SK-N-SH treated with all-trans-retinoic acid at 6 μM for 48 hours (cell line): ENCODE data around the gene RGL1.
"Not testable (repeated sequence)": the region's sequence is repeated elsewhere in the genome, so short reads cannot be mapped to it uniquely, and the experiment has no call there.

Source experiments
- ATAC-seq: fragments of 200-7000 bp; cut with Tn5 transposase; 3 replicates; pipeline ENCODE4 v1.9.1; 2020; ENCODE audit warnings: mild to moderate bottlenecking, moderate library complexity
- ARNTL ChIP-seq: fragments of 450-650 bp; formaldehyde crosslinking; IDR thresholded peaks from 2 replicates; pipeline ENCODE4 v1.5.0; 2020; ENCODE audit warnings: low read depth, mild to moderate bottlenecking, moderate library complexity, borderline replicate concordance
- BACH2 ChIP-seq: fragments of 250-450 bp; sonication (Bioruptor Pico); IDR thresholded peaks from 2 replicates; pipeline ENCODE4 v1.9.0; 2021; ENCODE audit warnings: mild to moderate bottlenecking, borderline replicate concordance
- CSDC2 ChIP-seq: fragments of 250-450 bp; sonication (Bioruptor Pico); IDR thresholded peaks from 2 replicates; pipeline ENCODE4 v1.5.0; 2020; ENCODE audit warnings: mild to moderate bottlenecking, moderate library complexity
- ESRRG ChIP-seq: fragments of 250-450 bp; sonication (Bioruptor Pico); IDR thresholded peaks from 2 replicates; pipeline ENCODE4 v1.6.1; 2021; ENCODE audit warnings: mild to moderate bottlenecking
- GLIS3 ChIP-seq: fragments of 250-450 bp; sonication (Bioruptor Pico); IDR thresholded peaks from 2 replicates; pipeline ENCODE4 v1.5.0; 2020; ENCODE audit warnings: mild to moderate bottlenecking, moderate library complexity
- ISL1 ChIP-seq: fragments of 250-450 bp; sonication (Bioruptor Pico); IDR thresholded peaks from 2 replicates; pipeline ENCODE4 v2.1.2; 2022; ENCODE audit warnings: mild to moderate bottlenecking, moderate library complexity
- PPARA ChIP-seq: fragments of 250-450 bp; sonication (Bioruptor Pico); IDR thresholded peaks from 2 replicates; pipeline ENCODE4 v1.5.0; 2020; ENCODE audit warnings: mild to moderate bottlenecking, borderline replicate concordance
- RARB ChIP-seq: fragments of 250-450 bp; sonication (Bioruptor Pico); IDR thresholded peaks from 2 replicates; pipeline ENCODE4 v1.8.0; 2021; ENCODE audit warnings: mild to moderate bottlenecking, moderate library complexity
- SNAI2 ChIP-seq: fragments of 250-450 bp; sonication (Bioruptor Pico); IDR thresholded peaks from 2 replicates; pipeline ENCODE4 v1.5.0; 2020; ENCODE audit warnings: mild to moderate bottlenecking, moderate library complexity
- TCF4 ChIP-seq: fragments of 250-450 bp; sonication (Bioruptor Pico); IDR thresholded peaks from 2 replicates; pipeline ENCODE4 v1.8.0; 2021; ENCODE audit warnings: mild to moderate bottlenecking, moderate library complexity, borderline replicate concordance
- TOX ChIP-seq: fragments of 250-450 bp; sonication (Bioruptor Pico); IDR thresholded peaks from 2 replicates; pipeline ENCODE4 v1.8.0; 2021; ENCODE audit warnings: mild to moderate bottlenecking, moderate library complexity, borderline replicate concordance
- ZC3H10 ChIP-seq: fragments of 250-450 bp; sonication (Bioruptor Pico); IDR thresholded peaks from 2 replicates; pipeline ENCODE4 v1.5.1; 2021; ENCODE audit warnings: mild to moderate bottlenecking, moderate library complexity
- ZFP30 ChIP-seq: fragments of 450-650 bp; formaldehyde crosslinking; IDR thresholded peaks from 2 replicates; pipeline ENCODE4 v1.5.0; 2022; ENCODE audit warnings: mild to moderate bottlenecking, moderate library complexity
- ZNF565 ChIP-seq: fragments of 450-650 bp; formaldehyde crosslinking; conservative IDR thresholded peaks from 2 replicates; pipeline ENCODE4 v1.5.0; 2020; ENCODE audit warnings: low read depth, mild to moderate bottlenecking, moderate library complexity
- ZNF8 ChIP-seq: fragments of 450-650 bp; formaldehyde crosslinking; IDR thresholded peaks from 2 replicates; pipeline ENCODE4 v1.5.0; 2020; ENCODE audit warnings: mild to moderate bottlenecking, moderate library complexity
- TF ChIP-seq, protein P1 (sequence below): fragments of 250-450 bp; sonication (Bioruptor Pico); IDR thresholded peaks from 2 replicates; pipeline ENCODE4 v1.5.1; 2021; ENCODE audit warnings: mild to moderate bottlenecking, moderate library complexity
- TF ChIP-seq, protein P2 (sequence below): fragments of 250-450 bp; sonication (Bioruptor Pico); IDR thresholded peaks from 2 replicates; pipeline ENCODE4 v1.8.0; 2020; ENCODE audit warnings: mild to moderate bottlenecking, moderate library complexity, borderline replicate concordance
- TF ChIP-seq, protein P3 (sequence below): fragments of 250-450 bp; sonication (Bioruptor Pico); IDR thresholded peaks from 2 replicates; pipeline ENCODE4 v1.8.0; 2021; ENCODE audit warnings: low read depth, mild to moderate bottlenecking, moderate library complexity, borderline replicate concordance
- TF ChIP-seq, protein P4 (sequence below): fragments of 250-450 bp; sonication (Bioruptor Pico); IDR thresholded peaks from 2 replicates; pipeline ENCODE4 v1.5.1; 2020; ENCODE audit warnings: low read depth, mild to moderate bottlenecking, moderate library complexity
- TF ChIP-seq, protein P5 (sequence below): fragments of 250-450 bp; sonication (Bioruptor Pico); IDR thresholded peaks from 2 replicates; pipeline ENCODE4 v1.5.0; 2020; ENCODE audit warnings: mild to moderate bottlenecking, moderate library complexity

Gene RGL1

DNA sequence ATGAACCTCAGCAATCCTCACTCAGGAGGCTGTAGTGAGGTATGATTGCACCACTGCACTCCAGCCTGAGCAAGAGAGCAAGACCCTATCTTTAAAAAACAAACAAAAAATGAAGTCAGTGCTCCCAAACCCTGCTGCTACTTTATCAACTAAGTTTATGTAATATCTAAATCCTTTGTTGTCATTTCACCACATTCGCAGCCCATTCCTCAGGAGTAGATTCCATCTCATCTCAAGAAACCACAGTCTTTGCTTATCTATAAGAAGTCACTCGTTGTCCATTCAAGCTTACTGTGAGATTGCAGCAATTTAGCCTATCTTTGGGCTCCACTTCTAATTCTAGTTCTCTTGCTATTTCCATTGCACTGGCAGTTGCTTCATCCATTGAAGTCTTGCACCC is 44.3 kb upstream of the RGL1 start (continued):
- TF ChIP-seq, protein P1, sequence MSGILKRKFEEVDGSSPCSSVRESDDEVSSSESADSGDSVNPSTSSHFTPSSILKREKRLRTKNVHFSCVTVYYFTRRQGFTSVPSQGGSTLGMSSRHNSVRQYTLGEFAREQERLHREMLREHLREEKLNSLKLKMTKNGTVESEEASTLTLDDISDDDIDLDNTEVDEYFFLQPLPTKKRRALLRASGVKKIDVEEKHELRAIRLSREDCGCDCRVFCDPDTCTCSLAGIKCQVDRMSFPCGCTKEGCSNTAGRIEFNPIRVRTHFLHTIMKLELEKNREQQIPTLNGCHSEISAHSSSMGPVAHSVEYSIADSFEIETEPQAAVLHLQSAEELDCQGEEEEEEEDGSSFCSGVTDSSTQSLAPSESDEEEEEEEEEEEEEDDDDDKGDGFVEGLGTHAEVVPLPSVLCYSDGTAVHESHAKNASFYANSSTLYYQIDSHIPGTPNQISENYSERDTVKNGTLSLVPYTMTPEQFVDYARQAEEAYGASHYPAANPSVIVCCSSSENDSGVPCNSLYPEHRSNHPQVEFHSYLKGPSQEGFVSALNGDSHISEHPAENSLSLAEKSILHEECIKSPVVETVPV = no peak
- TF ChIP-seq CSDC2 (CRISPR knock-in tag) = no peak

DNA sequence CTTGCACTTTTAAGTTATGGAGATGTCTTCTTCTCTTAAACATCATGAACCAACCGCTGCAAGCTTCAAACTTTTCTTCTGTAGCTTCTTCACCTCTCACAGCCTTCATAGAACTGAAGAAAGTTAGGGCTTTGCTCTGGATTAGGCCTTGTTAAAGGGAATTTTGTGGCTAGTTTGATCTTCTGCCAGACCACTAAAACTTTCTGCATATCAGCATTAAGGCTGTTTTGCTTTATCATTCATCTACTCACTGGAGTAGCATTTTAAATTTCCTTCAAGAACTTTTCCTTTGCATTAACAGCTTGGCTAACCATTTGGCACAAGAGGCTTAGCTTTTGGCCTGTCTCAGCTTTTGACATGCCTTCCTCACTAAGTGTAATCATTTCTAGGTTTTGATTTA is 43.0 kb upstream of the RGL1 start:
- no peak for ATAC-seq
- TF ChIP-seq TOX (CRISPR knock-in tag) (no peak), ESRRG (CRISPR knock-in tag) (no peak), PPARA (CRISPR knock-in tag) (no peak), TCF4 (CRISPR knock-in tag) (no peak), ZFP30 (no peak), ISL1 (CRISPR knock-in tag) (no peak), ARNTL (CRISPR knock-in tag) (no peak), BACH2 (CRISPR knock-in tag) (no peak), ZNF8 (CRISPR knock-in tag) (no peak), ZC3H10 (no peak), SNAI2 (CRISPR knock-in tag) (no peak), GLIS3 (CRISPR knock-in tag) (no peak), RARB (CRISPR knock-in tag) (no peak)
- TF ChIP-seq, protein P2, sequence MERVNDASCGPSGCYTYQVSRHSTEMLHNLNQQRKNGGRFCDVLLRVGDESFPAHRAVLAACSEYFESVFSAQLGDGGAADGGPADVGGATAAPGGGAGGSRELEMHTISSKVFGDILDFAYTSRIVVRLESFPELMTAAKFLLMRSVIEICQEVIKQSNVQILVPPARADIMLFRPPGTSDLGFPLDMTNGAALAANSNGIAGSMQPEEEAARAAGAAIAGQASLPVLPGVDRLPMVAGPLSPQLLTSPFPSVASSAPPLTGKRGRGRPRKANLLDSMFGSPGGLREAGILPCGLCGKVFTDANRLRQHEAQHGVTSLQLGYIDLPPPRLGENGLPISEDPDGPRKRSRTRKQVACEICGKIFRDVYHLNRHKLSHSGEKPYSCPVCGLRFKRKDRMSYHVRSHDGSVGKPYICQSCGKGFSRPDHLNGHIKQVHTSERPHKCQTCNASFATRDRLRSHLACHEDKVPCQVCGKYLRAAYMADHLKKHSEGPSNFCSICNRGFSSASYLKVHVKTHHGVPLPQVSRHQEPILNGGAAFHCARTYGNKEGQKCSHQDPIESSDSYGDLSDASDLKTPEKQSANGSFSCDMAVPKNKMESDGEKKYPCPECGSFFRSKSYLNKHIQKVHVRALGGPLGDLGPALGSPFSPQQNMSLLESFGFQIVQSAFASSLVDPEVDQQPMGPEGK = no peak
- TF ChIP-seq, protein P3, sequence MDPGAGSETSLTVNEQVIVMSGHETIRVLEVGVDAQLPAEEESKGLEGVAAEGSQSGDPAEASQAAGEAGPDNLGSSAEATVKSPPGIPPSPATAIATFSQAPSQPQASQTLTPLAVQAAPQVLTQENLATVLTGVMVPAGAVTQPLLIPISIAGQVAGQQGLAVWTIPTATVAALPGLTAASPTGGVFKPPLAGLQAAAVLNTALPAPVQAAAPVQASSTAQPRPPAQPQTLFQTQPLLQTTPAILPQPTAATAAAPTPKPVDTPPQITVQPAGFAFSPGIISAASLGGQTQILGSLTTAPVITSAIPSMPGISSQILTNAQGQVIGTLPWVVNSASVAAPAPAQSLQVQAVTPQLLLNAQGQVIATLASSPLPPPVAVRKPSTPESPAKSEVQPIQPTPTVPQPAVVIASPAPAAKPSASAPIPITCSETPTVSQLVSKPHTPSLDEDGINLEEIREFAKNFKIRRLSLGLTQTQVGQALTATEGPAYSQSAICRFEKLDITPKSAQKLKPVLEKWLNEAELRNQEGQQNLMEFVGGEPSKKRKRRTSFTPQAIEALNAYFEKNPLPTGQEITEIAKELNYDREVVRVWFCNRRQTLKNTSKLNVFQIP = no peak
- TF ChIP-seq, protein P4, sequence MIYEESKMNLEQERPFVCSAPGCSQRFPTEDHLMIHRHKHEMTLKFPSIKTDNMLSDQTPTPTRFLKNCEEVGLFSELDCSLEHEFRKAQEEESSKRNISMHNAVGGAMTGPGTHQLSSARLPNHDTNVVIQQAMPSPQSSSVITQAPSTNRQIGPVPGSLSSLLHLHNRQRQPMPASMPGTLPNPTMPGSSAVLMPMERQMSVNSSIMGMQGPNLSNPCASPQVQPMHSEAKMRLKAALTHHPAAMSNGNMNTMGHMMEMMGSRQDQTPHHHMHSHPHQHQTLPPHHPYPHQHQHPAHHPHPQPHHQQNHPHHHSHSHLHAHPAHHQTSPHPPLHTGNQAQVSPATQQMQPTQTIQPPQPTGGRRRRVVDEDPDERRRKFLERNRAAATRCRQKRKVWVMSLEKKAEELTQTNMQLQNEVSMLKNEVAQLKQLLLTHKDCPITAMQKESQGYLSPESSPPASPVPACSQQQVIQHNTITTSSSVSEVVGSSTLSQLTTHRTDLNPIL (CRISPR knock-in tag) = no peak
- TF ChIP-seq, protein P5, sequence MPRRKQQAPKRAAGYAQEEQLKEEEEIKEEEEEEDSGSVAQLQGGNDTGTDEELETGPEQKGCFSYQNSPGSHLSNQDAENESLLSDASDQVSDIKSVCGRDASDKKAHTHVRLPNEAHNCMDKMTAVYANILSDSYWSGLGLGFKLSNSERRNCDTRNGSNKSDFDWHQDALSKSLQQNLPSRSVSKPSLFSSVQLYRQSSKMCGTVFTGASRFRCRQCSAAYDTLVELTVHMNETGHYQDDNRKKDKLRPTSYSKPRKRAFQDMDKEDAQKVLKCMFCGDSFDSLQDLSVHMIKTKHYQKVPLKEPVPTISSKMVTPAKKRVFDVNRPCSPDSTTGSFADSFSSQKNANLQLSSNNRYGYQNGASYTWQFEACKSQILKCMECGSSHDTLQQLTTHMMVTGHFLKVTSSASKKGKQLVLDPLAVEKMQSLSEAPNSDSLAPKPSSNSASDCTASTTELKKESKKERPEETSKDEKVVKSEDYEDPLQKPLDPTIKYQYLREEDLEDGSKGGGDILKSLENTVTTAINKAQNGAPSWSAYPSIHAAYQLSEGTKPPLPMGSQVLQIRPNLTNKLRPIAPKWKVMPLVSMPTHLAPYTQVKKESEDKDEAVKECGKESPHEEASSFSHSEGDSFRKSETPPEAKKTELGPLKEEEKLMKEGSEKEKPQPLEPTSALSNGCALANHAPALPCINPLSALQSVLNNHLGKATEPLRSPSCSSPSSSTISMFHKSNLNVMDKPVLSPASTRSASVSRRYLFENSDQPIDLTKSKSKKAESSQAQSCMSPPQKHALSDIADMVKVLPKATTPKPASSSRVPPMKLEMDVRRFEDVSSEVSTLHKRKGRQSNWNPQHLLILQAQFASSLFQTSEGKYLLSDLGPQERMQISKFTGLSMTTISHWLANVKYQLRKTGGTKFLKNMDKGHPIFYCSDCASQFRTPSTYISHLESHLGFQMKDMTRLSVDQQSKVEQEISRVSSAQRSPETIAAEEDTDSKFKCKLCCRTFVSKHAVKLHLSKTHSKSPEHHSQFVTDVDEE (CRISPR knock-in tag) = no peak

DNA sequence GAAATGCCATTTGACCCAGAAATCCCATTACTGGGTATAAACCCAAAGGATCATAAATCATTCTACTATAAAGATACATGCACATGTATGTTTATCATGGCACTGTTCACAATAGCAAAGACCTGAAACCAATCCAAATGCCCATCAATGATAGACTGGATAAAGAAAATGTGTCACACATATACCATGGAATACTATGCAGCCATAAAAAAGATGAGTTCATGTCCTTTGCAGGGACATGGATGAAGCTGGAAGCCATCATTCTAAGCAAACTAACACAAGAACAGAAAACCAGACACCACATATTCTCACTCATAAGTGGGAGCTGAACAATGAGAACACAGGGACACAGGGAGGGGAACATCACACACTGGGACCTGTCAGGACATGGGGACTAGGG is 42.1 kb upstream of the RGL1 start:
- ATAC-seq = not testable (repeated sequence)

DNA sequence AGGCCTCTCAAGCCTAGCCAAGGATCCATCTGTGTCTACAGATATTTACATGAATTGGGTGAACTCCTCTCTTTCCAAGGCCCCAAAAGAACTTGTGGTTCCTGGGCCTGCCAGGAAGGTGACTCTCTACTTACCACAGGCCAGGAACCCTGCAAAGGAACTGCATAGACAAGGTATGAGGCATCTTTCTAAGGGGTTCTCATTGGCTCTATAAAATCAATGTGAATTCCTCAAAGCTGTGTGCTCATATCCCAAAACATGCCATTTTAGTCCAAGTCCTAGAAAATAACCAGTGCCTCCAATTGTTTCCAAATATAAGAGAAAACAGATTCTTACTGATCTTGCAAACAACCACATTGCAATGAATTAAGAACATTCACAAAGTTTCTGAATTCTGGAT is 39.9 kb upstream of the RGL1 start:
- no peak for ATAC-seq
- TF ChIP-seq, protein P5 (CRISPR knock-in tag) = no peak
- TF ChIP-seq, protein P4 (CRISPR knock-in tag) = no peak
- TF ChIP-seq, protein P2 = no peak
- TF ChIP-seq ARNTL (CRISPR knock-in tag) (no peak), ZFP30 (no peak), ZNF565 (CRISPR knock-in tag) (no peak)
- TF ChIP-seq, protein P1 = no peak
